HG03159 (cell line): ENCODE data around the gene POLR1C.
"Not testable (repeated sequence)": the region's sequence is repeated elsewhere in the genome, so short reads cannot be mapped to it uniquely, and the experiment has no call there.

Experiments used
- ATAC-seq: cut with Tn5 transposase; IDR thresholded peaks from one replicate; pipeline ENCODE4 v1.9.1; 2021; ENCODE audit warnings: mild to moderate bottlenecking, moderate library complexity; ENCODE audit not compliant: unreplicated experiment

Gene POLR1C

GRCh38 chr6:43492673-43493072 is 24.2 kb upstream of the POLR1C start:
- ATAC-seq = no peak

GRCh38 chr6:43493230-43493629 is 23.7 kb upstream of the POLR1C start:
- ATAC-seq = no peak

GRCh38 chr6:43493833-43494232 is 23.1 kb upstream of the POLR1C start:
- ATAC-seq = no peak

- no peak for ATAC-seq
These were observed 22.6 kb upstream of the POLR1C start for GRCh38 chr6:43494321-43494720.

- ATAC-seq = no peak
These were observed 22.1 kb upstream of the POLR1C start for GRCh38 chr6:43494766-43495165.

GRCh38 chr6:43495409-43495941 is 21.4 kb upstream of the POLR1C start:
- no peak for ATAC-seq

- ATAC-seq = no peak
These were observed 20.3 kb upstream of the POLR1C start for GRCh38 chr6:43496370-43497128.

- ATAC-seq = no peak
These were observed 19.8 kb upstream of the POLR1C start for GRCh38 chr6:43497129-43497396.

- ATAC-seq = no peak
These were observed 19.2 kb upstream of the POLR1C start for GRCh38 chr6:43497689-43498088.

GRCh38 chr6:43498291-43498690 is 18.6 kb upstream of the POLR1C start:
- ATAC-seq = not testable (repeated sequence)

GRCh38 chr6:43499028-43499815 is 17.7 kb upstream of the POLR1C start:
- ATAC-seq = no peak

GRCh38 chr6:43500921-43501320 is 16.0 kb upstream of the POLR1C start:
- ATAC-seq = no peak

GRCh38 chr6:43502666-43503065 is 14.2 kb upstream of the POLR1C start:
- ATAC-seq = no peak

- no peak for ATAC-seq
These were observed 13.4 kb upstream of the POLR1C start for GRCh38 chr6:43503443-43503842.

- no peak for ATAC-seq
These were observed 11.9 kb upstream of the POLR1C start for GRCh38 chr6:43504756-43505593.

GRCh38 chr6:43505718-43506117 is 11.2 kb upstream of the POLR1C start:
- ATAC-seq = no peak

- no peak for ATAC-seq
These were observed 10.7 kb upstream of the POLR1C start for GRCh38 chr6:43506171-43506570.

GRCh38 chr6:43506667-43507471 is 10.0 kb upstream of the POLR1C start:
- no peak for ATAC-seq

GRCh38 chr6:43508481-43509141 is 8.3 kb upstream of the POLR1C start:
- no peak for ATAC-seq
